Stimulated activated CD4-positive, alpha-beta T cell treated with anti-CD3 and anti-CD28 coated beads, Interleukin-2, amount 100 ng/mL, for 48 hours (primary cell): ENCODE results near the gene TMEM242.
"Not testable (repeated sequence)": the region's sequence is repeated elsewhere in the genome, so short reads cannot be mapped to it uniquely, and the experiment has no call there.

ENCODE experiments used
- DNase-seq, 2 donors: peaks; one replicate each; pipeline ENCODE4 v3.0.0-alpha.2; 2020

The TMEM242 gene

DNA sequence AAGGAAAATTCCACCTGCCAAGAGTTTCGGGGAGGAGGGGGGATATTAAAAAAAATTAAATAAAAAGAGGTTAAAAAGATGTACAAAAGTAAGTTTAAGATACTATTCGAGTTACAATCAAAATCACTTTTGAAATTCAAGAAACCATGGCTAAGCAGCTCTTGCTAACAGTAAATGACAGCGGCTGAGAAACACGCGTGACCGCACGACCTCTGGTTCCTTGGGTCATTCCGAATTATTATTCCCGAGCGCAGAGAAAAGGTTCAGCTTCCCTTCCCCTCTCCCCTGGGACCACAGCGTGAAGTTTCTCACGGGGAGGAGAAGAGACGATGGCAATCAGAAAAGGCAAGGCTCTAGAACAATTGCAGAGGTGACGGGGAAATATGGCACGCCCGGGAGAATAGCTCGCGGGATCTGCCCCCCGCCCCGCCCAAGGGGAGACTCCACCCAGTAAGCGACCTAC is 496 bp downstream of the TMEM242 start:
- peak in 1 of 2 donors; percentile 79 for DNase-seq

DNA sequence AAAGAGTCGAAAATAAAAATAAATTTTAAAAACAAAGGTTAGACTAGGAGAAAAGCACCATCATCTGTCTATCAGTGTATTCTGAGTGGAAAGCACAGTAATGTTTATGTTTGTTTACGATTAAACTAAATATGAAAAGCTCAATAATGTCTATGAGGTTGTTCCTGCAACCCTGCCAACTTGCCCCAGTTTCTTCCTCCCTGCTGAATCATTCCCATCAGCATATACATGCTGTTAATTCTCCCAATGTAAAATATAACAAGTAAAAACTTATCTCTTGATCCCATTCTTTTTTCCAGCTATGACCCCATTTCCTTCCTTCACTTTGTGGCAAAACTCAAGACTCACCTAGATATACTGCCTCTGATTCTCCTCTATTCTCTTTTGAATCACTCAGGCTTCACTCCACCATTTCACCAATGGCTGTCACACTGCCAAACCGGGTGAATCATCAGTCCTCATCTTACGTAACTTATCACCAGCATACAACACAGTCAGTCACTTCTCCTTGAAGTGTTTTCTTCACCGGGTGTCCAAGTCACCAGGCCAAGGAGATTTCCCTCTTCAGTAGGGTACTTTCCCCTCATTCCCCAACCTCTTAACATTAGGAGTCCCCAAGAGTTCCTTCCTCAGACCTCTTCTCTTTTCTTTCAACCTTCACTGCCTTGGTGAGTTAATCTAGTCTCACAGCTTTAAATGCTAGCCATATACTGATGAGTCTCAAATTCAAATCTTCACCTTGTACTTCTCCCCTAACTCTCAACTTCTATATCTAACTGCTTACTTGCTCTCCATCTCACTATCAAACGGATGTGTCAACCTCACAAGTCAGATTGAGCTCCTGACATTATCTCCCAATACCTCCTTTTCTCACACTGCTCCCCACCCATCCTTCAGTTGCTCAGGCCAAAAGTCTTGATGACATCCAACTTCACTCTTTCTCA is 6.2 kb downstream of the TMEM242 start:
- DNase-seq: peak in 1 of 2 donors; percentile 29

DNA sequence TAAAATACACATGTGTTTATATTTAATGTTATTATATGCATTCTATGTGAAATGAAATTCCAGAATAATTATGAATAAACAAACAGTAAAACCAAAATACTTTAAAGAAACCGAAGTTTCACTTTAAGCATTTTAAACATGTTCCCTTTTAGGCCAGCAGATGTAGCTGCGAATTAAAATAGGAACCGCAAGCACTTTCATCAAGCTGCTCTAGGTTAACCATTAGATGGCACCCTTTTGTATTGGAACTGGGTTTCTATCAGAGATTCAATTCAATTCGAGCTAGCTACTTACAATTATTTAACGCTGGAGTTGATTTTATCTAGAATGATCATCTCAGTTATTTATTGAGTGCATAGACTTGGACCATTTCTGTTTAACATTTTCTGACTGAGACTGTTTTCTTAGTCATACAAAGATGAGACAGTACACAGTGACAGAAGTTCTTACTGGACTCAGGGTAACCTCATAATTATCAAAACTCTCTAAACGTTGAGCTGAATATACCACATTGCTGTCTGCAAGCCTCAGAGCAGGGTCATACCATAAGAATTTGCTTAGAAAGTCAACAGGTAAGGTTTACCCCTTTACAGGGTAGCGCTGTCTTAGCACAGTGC is 8.5 kb downstream of the TMEM242 start:
- no peak for DNase-seq

DNA sequence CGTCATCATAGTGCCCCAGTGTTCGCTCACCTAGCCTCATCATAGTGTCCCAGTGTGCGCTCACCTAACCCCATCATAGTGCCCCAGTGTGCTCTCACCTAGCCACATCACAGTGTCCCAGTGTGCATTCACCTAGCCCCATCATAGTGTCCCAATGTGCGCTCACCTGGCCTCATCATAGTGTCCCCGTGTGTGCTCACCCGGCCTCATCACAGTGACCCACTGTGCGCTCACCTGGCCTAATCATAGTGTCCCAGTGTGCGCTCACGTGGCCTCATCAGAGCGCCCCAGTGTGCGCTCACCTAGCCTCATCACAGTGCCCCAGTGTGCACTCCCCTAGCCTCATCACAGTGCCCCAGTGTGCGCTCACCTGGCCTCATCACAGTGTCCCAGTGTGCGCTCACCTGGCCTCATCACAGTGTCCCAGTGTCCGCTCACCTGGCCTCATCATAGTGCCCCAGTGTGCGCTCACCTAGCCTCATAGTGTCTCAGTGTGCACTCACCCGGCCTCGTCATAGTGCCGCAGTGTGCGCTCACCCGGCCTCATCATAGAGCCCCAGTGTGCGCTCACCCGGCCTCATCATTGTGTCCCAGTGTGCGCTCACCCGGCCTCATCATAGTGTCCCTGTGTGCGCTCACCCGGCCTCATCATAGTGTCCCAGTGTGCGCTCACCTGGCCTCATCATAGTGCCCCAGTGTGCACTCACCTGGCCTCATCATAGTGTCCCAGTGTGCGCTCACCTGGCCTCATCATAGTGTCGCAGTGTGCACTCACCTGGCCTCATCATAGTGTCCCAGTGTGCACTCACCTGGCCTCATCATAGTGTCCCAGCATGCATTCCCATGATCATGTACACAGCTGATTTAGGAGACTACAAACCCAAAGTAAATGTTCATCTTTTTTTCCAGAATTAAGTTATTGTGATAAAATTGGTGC is 9.5 kb downstream of the TMEM242 start:
- DNase-seq: no peak

DNA sequence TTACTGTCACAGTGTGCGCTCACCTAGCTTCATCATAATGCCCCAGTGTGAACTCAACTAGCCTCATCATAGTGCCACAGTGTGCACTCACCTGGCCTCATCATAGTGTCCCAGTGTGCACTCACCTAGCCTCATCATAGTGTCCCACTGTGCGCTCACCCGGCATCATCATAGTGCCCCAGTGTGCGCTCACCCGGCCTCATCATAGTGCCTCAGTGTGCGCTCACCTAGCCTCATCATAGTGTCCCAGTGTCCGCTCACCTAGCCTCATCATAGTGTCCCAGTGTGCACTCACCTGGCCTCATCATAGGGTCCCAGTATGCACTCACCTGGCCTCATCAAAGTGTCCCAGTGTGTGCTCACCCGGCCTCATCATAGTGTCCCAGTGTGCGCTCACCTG is 10.6 kb downstream of the TMEM242 start:
- no peak for DNase-seq

DNA sequence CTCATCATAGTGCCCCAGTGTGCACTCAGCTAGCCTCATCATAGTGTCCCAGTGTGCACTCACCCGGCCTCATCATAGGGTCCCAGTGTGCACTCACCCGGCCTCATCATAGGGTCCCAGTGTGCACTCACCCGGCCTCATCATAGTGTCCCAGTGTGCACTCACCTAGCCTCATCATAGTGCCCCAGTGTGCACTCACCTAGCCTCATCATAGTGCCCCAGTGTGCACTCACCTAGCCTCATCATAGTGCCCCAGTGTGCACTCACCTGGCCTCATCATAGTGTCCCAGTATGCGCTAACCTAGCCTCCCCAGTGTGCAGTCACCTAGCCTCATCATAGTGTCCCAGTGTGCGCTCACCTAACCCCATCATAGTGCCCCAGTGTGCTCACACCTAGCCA is 12.6 kb downstream of the TMEM242 start:
- not testable (repeated sequence) for DNase-seq

DNA sequence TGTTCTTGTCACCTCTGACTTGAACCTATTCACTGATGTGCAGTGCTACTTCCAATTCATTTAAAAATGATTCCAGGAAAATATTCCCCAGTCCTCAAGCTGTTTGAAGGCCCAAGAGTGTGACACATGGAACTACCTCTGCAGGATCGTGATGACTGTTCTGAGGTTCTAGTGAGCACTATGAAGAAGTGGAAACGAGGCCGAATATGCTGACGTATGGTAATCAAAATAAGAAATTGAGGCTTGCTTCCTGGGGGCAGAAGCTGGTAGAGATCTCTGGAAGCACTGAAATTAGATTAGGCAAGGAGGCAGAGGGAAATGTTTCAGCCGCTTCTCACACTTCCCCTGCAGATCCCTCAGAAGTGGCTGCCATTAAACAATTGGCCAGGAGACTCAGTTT is 15.7 kb downstream of the TMEM242 start:
- no peak for DNase-seq

DNA sequence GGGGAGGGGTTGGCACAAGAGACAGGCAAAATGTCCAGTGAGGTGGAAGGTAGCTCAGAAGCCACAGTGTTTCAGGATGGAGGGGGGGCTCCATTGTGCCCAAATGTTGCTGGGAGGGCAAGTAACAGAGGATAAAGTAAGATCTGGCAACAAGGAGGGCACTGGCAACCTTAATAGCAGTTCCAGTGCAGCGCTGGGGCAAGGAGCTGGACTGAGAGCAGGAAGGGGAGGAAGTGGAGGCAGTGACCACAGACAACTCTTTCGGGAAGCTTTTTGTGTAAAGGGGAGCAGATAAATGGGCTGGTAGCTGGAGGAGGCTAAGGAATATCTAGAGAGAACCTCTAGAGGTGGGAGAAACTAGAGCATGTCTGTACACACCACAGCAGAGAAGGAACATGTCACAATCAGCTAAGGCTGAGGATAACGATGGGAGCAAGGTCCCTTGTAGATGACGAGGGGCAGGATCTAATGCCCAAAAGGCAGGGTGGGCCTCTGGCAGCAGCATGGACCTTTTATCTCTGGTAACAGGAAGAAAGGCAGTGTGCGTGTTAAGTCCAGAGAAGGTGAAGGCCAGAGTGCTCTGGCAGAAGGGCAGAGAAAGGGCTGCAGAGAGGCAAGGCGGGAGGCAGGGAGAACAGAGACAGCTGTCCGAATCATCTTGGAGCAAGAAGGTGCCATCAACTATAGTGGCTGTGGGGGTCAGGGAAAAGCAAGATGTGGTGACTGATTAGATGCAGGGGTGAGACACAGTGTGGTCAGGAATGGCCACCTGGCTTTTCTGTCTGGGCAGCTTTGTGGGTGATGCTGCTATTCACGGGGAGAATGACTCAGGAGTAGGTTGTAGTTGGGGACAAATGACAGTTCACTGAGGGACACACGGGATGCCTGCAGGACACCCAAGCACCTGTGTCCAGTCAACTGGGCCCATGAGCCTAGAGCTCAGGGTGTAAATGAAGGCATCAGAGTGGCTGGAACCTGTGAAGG is 17.4 kb downstream of the TMEM242 start:
- DNase-seq: no peak

DNA sequence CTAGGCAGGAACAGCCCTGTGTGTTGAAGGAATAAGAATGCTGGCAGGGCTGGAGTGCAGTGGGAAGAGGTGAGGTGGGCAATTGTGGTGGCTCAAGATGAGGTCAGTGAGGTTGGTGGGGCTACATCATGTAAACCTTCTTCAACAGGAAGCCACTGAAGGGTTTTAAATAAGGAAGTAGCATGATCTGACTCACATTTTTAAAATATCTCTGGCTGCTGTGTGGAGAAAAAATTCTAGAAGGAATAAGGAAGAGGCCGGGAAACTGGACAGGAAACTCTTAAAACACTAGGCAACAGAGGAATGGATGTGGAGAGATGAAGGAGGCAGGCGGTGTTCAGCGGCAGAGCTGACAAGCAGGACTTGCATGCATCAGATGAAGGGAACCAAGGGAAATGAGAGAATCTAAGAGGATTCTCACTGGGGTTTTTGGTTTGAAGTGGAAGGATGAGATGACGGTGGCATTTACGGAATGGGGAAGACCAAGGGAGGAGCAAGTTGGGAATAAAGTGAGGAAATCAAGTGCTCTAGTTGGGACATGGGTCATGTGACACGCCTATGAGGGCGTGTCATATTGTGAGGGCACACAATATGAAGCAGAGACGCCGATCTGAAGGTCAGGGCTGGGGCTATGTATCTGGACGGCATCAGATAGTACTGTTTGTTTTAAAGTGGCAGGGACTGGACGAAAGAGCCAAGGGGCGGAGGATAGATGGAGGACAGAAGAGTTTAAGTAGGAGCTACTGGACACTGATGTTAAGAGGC is 18.2 kb downstream of the TMEM242 start:
- DNase-seq: no peak

DNA sequence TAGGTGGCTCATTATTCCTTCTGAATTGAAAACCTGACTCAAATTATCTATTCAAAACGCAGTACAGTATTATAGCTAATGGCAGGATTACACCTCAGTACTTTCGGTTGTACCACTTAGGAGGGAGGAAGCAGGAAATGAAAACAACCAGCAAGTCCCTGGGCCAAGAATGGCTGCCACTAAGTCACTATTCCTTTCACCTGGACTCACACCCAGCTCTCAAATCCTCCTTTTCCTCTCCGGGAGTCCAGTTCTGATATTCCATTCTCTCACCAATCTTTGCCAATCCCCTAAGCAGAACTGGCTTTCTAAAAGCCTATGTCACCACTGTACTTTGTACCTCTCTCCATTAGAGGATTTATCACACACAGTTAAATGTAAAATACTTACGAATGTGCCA is 20.6 kb downstream of the TMEM242 start:
- no peak for DNase-seq

DNA sequence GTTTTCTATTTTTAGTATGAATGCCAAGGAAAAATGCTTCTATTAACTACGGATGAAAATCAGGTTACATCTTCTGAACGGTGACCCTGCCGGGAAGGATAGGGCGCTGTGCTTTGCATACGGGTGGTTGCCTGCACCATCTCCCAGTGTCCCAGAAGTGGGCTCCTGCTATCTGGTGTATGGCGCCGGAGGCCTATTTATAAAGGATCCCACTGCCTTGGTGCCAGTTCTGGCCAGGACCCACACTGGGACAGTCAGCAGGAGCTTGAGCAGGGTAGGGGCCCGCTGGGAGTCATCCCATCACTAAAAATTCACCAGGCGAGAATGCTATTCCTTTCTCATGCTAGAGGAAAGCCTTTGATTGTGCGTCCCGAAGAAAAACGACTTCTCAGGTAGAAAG is 22.9 kb downstream of the TMEM242 start:
- DNase-seq: no peak

DNA sequence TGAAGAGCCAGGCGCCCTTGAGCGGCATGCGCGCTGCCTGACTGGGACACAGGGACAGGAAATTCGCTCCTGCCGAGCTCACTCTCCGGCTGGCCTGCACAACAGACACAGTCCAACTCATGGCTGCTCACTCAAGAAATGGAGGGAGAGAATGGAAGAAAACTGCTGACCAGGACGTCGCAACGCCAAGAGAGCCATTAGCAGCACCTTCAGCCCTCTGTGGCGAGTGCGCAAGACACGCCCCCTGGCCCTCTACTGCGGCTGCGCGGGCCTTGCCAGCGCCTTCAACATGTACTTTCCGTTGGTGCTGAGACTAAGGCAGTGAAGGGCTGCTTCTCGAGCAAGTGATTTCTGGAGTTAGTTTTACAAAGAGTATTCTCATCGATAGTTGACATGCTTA is 23.3 kb downstream of the TMEM242 start:
- DNase-seq: no peak

DNA sequence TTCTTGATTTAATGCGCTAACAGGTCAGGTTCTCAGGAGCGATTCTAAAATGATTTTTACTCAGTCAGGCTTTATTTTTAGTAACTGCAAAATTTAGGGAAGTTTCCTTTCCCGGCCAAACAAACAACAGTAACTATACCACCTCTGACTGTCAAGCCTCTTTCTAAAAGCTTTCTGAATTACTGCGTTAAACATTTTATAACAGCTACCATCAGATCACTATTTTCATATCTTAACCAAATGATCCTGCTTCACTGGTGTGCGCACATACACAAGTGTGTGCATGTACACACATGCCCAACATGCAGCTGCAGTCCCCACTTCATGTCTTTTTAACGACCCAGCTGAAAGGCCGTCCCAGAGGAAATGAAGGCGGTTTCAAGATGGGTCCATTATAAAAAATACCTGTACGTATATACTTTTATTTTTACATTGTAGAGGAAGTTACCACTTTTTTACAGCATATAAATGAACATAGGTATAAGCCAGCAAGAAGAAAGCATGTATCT is 25.0 kb downstream of the TMEM242 start:
- DNase-seq: no peak

DNA sequence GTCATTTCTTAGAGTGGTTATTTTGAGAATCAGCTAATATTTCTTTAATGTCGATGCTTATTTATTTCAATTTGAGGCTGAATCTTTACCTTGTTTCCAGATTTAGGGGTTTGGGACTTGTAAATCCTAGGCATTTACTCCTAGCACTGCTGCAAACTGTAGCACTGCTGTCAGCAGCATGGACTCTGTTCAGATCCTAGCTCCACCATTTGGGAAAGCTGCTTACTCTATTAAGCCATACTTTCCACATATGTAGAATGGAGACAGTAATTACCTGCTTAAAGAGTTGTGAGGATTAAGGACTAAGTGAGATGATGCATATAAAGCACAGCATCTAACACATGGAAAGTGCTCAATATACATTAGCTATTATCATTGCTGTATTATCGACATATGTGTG is 28.7 kb downstream of the TMEM242 start:
- no peak for DNase-seq

DNA sequence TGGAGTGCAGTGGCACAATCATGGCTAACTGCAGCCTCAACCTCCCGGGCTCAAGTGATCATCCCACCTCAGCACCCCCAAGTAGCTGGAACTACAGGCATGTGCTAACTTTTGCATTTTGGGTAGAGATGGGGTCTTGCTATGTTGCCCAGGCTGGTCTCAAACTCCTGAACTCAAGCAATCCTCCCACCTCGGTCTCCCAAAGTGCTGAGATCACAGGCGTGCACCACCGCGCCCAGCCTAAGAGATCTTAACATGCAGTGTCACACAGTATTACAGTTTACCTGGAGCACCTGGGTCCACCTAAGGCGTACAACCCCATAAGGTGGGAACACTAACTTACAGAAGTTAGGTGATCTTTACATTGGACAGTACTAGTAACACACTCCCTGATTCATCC is 29.5 kb downstream of the TMEM242 start:
- no peak for DNase-seq

DNA sequence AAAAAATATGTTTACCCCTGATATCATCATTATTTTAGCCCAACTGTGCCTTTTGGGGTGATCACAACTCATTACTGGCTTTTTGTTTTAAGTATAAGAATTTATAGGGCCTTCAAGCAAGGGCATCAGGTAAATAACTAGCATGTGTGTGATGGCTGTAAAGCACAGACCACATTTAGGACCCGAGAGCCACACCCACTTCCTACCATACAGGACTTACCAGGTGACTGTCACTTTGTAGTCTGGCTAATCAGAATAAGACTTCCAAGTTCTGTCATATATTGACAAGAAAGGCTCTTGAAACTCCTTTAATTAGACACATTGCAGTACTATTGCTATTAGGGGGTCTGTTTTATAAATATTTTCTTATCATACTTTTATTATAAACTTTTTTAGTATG is 31.1 kb downstream of the TMEM242 start:
- DNase-seq: no peak

DNA sequence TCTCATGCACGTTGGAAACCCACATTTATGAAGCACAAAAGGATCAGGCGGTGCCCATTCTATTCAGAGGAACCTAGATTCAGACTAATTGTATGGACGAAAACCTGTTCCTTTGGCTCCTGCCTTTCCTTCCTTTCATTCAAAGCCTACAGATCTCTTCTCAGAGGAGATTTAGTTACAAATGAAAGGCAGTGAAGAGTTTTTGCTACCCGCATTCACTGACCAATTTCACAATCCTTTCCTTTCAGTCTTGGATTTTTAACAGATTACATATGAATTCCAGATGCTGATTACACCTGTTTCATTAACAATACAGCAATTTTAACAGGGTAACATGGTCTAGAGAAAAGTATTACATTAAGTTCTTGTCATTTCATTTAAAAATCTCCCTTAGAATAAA is 32.0 kb downstream of the TMEM242 start:
- no peak for DNase-seq

DNA sequence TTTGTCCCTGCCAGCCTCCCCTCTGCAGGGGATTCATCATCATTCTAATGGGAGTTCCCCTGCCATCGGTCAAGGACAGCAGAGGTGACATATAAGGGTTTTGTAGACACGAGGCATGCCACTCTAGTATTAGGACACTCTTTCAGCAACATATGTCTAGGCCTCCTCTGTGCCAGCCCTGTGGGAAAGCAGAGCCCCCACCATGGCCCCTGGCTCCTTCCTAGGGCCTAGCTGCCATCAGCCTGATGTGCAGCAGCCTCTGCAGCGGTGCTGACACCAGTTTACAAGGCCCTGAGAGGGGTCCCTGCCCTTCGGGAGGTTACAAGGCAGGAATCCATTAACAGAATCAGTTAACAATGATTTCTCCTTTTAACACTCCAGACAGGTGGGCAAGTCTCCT is 32.5 kb downstream of the TMEM242 start:
- DNase-seq: no peak

DNA sequence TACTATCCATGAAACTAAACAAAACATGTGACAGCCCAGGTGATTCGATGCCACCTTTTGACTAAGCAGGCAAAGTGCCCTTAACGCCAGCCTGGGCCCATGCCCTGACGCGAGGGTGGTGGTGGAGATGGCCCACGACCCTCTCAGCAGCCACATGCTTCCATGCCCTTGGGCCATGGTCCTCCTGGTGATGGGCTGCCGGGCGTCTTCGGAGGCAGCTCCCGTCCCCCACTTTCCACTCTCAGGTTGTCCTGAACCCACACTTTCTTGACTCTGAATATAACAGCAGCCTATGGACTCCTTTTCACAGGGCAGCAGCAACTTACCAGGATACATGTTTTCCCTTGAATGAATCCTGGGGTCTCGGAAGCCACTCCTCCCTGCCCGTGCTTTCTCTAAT is 33.6 kb downstream of the TMEM242 start:
- no peak for DNase-seq

DNA sequence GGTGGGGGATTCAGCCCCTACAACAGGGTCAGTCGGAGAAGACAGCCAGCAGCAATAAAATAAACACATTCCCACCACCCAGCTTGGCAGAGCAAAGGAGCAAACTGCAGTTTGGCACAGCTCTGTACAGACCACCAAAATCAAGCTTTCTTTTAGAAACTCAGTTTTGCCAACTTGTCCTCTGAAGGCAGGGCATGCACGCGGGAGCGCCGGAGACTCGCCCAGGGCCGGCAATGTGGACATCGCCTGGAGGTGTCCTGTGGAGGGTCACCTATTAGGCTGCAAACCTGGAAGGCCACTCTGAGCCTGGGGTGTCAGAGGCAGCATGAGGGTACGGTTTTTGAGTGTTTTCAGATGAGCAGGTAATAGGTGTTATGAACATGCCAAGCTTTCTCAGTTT is 34.7 kb downstream of the TMEM242 start:
- no peak for DNase-seq

DNA sequence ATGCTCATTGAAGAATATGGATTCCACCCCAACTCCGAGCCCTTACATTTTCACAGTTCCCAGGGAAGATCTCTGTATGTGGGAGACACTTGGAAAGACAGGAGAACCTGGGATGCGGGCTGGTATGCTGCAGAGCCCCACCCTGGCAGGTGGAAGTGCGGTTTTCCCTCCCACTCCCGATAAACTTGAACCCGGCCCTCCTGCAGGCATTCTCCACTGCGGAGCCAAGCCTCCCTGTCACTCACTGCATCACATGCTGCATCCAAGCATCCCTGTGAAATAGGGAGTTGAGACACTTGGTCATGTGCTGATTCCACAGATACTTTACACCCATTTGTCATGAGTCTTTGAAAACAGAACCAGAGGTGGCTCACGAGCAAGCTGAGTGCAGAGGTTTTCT is 35.4 kb downstream of the TMEM242 start:
- DNase-seq: no peak
